ENCODE measurements around the gene DCPS.

Gene DCPS

DNA sequence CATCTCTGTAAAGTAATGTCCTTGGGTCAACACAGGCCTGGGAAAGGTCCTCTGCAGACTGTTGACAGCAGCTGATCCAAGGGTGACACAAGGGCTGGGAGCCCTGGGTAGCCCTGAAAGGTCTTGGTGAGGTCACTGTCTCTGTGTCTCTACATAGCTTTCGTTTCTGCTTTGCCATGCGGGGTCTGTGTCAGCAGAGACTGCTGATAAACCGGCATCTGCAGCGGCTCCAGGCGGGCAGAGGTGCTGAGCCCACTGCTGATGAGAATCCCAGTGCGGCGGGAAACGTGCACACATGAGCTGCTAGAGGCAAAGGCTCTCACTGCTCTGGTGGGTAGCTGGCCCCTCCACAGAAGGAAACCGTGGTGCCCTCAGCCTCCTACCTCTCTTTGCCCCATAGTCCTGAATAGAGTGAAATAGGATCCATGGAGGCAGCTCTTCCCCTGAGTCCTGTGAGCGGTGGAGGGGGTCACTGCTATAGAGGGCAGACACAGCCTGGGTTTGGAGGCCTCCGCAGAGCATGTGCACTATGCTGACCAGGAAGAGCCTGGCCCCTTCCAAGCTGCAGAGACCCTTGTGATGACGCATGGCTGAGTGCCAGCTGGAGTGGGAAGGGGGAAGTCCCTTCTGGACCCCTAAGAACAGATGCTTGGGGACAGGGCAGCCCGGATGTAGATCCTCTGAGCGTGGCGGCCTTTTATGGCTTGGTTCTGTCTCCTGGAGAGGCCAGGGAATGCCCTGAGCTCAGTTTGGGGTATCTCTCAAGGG is 33.8 kb downstream of the DCPS start:
- Histone ChIP-seq H3K27ac (peak overlapping the region; percentile 34), H3K36me3 (no peaks in the 10 kb centered on the region; the same call in 1 of the 2 replicates), H3K4me3 (ENCODE audit: low read depth, low read length) (no peak overlapping the region), H3K27me3 (ENCODE audit: insufficient read depth, low read depth, severe bottlenecking) (no peaks in the 10 kb centered on the region), H3K9me3 (ENCODE audit: severe bottlenecking) (no peaks in the 10 kb centered on the region)
- TF ChIP-seq CTCF (IDR thresholded peaks at IDR 0.05; ENCODE audit: low read depth, low read length): no peak
- DNase-seq: no peak

DNA sequence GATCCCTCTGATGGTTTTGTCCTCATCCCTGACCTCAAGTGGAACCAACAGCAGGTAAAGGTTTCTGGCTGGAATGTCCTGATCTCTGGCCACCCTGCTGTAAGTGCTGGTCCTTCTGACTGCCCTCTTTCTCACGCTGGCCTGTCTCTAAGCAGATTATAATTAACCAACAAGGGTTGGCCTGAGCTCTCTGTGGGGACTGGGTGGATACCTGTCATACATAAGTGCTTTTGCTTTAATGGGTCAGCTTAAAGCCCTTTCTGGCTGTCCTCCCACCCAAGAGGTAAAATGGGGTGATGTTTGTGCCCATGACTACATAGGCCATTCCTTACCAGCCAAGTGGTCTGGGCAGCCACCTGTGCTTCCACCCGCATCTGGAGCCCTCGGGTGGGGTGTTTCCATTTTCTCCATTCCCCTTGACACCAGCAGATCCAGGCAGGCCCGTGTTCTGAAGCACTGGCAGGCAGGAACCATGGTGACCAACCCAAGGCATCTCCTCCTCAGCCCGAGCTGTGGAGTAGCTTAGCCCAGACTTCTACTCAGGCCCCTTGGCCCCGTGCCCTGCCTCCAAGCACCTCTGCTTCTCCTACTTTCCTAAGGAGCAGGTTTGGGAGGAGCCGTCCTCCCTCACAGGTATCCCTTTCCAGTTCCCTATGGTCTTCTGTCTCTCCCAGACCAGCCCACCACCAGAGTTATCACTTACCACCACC is 34.6 kb downstream of the DCPS start:
- no peak for TF ChIP-seq CTCF (IDR thresholded peaks at IDR 0.05; ENCODE audit: low read depth, low read length)
- Histone ChIP-seq H3K27ac (peak overlapping the region; percentile 34), H3K9me3 (ENCODE audit: severe bottlenecking) (no peaks in the 10 kb centered on the region), H3K4me3 (ENCODE audit: low read depth, low read length) (no peak overlapping the region), H3K27me3 (ENCODE audit: insufficient read depth, low read depth, severe bottlenecking) (no peaks in the 10 kb centered on the region), H3K36me3 (no peaks in the 10 kb centered on the region; the same call in 1 of the 2 replicates)
- DNase-seq: peak; percentile 70

DNA sequence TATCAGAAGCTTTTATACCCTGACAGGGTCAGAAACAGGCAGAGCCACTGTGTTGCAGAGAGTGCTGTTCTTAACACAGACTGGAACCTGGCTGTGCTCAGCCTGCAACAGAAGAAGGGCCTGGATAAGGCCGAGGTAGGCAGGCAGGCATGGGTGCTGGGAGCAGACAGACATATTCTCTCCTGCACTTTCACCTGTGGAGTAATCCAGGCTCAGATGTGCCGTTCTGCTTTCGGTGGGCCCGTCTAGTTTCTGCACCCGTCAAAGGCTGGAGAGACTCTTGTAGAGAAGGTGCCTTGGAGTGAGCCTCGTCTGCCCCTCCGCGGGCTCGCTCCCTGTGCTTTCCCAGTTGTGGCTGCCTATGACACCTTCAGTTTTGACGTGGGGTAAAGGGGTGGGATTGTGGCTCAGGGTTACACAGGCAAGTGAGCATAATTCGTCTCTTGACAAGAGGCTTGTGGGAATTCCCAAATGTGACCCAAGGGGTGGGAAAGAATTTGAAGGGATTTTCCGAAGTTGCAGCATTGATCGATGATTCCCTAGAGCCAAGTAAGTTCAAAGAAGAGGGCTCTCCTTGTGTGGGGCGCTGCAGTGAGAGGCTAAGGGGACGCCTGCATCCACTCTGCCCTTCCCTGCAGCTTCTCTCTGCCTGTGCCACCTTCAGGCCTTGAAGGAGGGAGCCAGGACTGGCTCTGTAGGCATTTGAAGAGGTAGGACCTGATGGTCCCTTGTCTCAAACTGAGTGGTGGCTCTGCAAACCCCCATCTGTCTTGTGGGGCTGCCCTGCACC is 35.4 kb downstream of the DCPS start:
- no peak for TF ChIP-seq CTCF (IDR thresholded peaks at IDR 0.05; ENCODE audit: low read depth, low read length)
- no peaks in the 10 kb centered on the region for H3K9me3 ChIP-seq (ENCODE audit: severe bottlenecking)
- H3K27me3 ChIP-seq (ENCODE audit: insufficient read depth, low read depth, severe bottlenecking): no peaks in the 10 kb centered on the region
- H3K36me3 ChIP-seq: no peaks in the 10 kb centered on the region; the same call in 1 of the 2 replicates
- peak overlapping the region; percentile 34; the same call in 1 of the 2 replicates for H3K27ac ChIP-seq
- no peak overlapping the region for H3K4me3 ChIP-seq (ENCODE audit: low read depth, low read length)
- no peak for DNase-seq

GRCh38 chr11:126339863-126340434 is 36.1 kb downstream of the DCPS start:
- Histone ChIP-seq H3K9me3 (ENCODE audit: severe bottlenecking) (no peaks in the 10 kb centered on the region), H3K36me3 (no peaks in the 10 kb centered on the region; the same call in none of the 2 replicates), H3K27me3 (ENCODE audit: insufficient read depth, low read depth, severe bottlenecking) (no peaks in the 10 kb centered on the region), H3K4me3 (ENCODE audit: low read depth, low read length) (no peak overlapping the region), H3K27ac (no peak overlapping the region)
- no peak for DNase-seq
- TF ChIP-seq CTCF (IDR thresholded peaks at IDR 0.05; ENCODE audit: low read depth, low read length): no peak

DNA sequence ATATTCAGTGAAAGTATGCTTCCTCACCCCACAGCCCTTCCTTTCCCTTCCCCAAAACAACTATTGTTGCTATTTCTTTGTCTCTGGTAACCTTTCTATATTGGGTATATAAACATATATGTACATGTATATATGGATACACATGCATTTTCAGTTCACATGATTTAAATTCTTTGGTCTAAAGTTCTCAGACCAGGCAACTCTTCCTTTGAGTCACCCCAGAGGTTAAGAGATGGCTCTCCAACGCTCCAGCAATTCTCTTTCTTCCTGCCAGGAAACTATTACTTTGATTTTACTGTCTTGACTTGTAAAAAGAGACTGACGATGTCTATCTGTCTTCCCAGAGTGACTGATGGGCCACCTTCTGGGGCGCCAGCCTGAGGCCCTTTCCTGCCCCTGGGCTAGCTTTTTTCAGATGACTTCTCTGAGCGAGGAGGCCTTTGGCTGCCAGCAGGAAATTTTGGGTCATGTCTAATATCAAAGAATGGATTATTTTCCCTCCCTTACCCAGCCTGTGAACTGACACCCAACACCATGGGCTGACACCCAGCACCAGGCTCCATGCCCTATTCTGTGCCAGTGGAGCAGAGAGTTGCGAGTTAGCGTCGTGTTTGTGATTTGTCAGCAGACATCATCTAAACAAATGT is 37.2 kb downstream of the DCPS start:
- no peaks in the 10 kb centered on the region; the same call in none of the 2 replicates for H3K36me3 ChIP-seq
- no peak for TF ChIP-seq CTCF (IDR thresholded peaks at IDR 0.05; ENCODE audit: low read depth, low read length)
- no peak overlapping the region for H3K27ac ChIP-seq
- DNase-seq: no peak
- no peaks in the 10 kb centered on the region for H3K9me3 ChIP-seq (ENCODE audit: severe bottlenecking)
- no peaks in the 10 kb centered on the region for H3K27me3 ChIP-seq (ENCODE audit: insufficient read depth, low read depth, severe bottlenecking)
- H3K4me3 ChIP-seq (ENCODE audit: low read depth, low read length): no peak overlapping the region

Measured in WERI-Rb-1 (cell line).